ENCODE data around the gene ISX. TPM values are rescaled to one million over a fixed set of nuclear protein-coding genes. Genes with fewer than 3 reads are reported as not detected.

ISX gene
- total and polyA plus RNA-seq, 10 of the 15 experiments (the other 5 are each of a cell fraction or from before 2014, with no cell fraction given) = 0.05 to 0.66 (median 0.25) TPM

GRCh38 chr22:35124691-35125219 lies 58.8 kb downstream of the ISX start (continued):
- TF ChIP-seq POLR2AphosphoS2 (IDR thresholded peaks at IDR 0.05; ENCODE audit: low read depth, low read length) (no peak), JUNB (IDR thresholded peaks at IDR 0.05) (peak; percentile 54), STAT1 (conservative IDR thresholded peaks at IDR 0.05) (no peak), SMAD5 (IDR thresholded peaks at IDR 0.05; ENCODE audit: low read depth) (no peak), MEF2A (IDR thresholded peaks at IDR 0.05; ENCODE audit: insufficient read depth, low read depth, low read length) (0 out of 2 replicates have a peak, but pooled peaks have one; percentile 22), ZNF384 (IDR thresholded peaks at IDR 0.05; ENCODE audit: borderline replicate concordance, low read depth, low read length) (no peak), CBX3 (IDR thresholded peaks at IDR 0.05; ENCODE audit: borderline replicate concordance, low read depth) (no peak), TCF3 (IDR thresholded peaks at IDR 0.05; ENCODE audit: borderline replicate concordance, insufficient read depth, low read depth, low read length) (0 out of 2 replicates have a peak, but pooled peaks have one; percentile 29), GATAD2B (conservative IDR thresholded peaks at IDR 0.05; ENCODE audit: low read depth) (no peak), E2F4 (IDR thresholded peaks at IDR 0.05; ENCODE audit: low read depth, low read length) (no peak), PKNOX1 (IDR thresholded peaks at IDR 0.05) (no peak), KAT2A (conservative IDR thresholded peaks at IDR 0.05; ENCODE audit: control insufficient read depth, low read depth, low read length) (no peak), ELK1 (IDR thresholded peaks at IDR 0.05; ENCODE audit: low read depth, low read length) (no peak)
- TF ChIP-seq, protein P1, sequence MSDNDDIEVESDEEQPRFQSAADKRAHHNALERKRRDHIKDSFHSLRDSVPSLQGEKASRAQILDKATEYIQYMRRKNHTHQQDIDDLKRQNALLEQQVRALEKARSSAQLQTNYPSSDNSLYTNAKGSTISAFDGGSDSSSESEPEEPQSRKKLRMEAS (IDR thresholded peaks at IDR 0.05; ENCODE audit: low read depth, low read length) = no peak
- TF ChIP-seq, protein P2, sequence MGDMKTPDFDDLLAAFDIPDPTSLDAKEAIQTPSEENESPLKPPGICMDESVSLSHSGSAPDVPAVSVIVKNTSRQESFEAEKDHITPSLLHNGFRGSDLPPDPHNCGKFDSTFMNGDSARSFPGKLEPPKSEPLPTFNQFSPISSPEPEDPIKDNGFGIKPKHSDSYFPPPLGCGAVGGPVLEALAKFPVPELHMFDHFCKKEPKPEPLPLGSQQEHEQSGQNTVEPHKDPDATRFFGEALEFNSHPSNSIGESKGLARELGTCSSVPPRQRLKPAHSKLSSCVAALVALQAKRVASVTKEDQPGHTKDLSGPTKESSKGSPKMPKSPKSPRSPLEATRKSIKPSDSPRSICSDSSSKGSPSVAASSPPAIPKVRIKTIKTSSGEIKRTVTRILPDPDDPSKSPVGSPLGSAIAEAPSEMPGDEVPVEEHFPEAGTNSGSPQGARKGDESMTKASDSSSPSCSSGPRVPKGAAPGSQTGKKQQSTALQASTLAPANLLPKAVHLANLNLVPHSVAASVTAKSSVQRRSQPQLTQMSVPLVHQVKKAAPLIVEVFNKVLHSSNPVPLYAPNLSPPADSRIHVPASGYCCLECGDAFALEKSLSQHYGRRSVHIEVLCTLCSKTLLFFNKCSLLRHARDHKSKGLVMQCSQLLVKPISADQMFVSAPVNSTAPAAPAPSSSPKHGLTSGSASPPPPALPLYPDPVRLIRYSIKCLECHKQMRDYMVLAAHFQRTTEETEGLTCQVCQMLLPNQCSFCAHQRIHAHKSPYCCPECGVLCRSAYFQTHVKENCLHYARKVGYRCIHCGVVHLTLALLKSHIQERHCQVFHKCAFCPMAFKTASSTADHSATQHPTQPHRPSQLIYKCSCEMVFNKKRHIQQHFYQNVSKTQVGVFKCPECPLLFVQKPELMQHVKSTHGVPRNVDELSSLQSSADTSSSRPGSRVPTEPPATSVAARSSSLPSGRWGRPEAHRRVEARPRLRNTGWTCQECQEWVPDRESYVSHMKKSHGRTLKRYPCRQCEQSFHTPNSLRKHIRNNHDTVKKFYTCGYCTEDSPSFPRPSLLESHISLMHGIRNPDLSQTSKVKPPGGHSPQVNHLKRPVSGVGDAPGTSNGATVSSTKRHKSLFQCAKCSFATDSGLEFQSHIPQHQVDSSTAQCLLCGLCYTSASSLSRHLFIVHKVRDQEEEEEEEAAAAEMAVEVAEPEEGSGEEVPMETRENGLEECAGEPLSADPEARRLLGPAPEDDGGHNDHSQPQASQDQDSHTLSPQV (IDR thresholded peaks at IDR 0.05) = no peak

Measured in GM12878 (cell line).